ENCODE results near the gene SPACA7.

SPACA7 gene

DNA sequence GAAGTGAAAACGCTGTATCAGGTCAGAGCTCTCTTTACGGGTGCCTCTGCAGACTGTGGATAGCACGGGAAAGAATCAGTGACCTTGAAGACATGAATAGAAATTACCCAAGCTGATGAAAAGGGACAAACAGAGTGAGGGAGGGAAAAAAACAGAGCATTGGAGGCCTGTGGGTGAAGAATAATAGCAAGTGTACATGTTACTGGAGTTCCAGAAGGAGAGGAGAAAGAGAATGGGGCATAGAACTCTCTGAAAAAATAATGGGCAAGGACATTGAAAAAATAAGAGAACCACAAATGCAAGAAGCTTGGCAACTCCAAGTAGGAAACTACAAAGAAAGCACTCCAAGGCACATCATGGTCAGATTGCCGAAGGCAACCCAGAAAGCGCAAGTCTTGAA, 86.3 kb downstream of the SPACA7 start:
- Histone ChIP-seq H3K4me1 (ENCODE audit: control insufficient read depth in 1 of 2, insufficient read depth in 1 of 2, low read depth in 1 of 2, low read length in 1 of 2) (no peaks in the 10 kb centered on the region), H3K27ac (no peak overlapping the region), H3K36me3 (no peaks in the 10 kb centered on the region), H3K4me3 (ENCODE audit: low read depth in 1 of 2, low read length in 1 of 2) (no peak overlapping the region), H3K27me3 (no peaks in the 10 kb centered on the region), H3K9me3 (no peaks in the 10 kb centered on the region)
- TF ChIP-seq, protein P1, sequence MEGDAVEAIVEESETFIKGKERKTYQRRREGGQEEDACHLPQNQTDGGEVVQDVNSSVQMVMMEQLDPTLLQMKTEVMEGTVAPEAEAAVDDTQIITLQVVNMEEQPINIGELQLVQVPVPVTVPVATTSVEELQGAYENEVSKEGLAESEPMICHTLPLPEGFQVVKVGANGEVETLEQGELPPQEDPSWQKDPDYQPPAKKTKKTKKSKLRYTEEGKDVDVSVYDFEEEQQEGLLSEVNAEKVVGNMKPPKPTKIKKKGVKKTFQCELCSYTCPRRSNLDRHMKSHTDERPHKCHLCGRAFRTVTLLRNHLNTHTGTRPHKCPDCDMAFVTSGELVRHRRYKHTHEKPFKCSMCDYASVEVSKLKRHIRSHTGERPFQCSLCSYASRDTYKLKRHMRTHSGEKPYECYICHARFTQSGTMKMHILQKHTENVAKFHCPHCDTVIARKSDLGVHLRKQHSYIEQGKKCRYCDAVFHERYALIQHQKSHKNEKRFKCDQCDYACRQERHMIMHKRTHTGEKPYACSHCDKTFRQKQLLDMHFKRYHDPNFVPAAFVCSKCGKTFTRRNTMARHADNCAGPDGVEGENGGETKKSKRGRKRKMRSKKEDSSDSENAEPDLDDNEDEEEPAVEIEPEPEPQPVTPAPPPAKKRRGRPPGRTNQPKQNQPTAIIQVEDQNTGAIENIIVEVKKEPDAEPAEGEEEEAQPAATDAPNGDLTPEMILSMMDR (IDR thresholded peaks at IDR 0.05) = no peak

DNA sequence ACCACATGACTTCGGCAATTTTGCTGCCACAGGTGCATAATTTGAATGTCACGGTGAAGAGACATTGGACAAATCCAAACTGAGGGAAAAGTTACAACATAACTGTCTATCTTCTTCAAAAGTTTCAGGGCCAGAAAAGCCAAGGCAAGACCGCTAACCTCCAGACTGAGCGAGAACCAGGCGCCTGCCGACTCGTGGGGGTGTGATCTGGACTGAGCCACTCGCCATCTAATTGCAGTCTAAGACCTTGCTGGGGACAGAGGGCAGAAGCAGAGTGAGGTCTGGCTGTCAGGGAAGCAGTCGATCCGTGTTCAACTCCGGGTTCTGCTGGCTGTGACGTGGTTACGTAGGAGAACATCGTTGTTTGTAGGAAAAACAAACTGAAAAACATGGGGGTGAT, 88.6 kb downstream of the SPACA7 start:
- no peak overlapping the region for H3K27ac ChIP-seq
- H3K36me3 ChIP-seq = no peaks in the 10 kb centered on the region
- H3K27me3 ChIP-seq = no peaks in the 10 kb centered on the region
- H3K9me3 ChIP-seq = no peaks in the 10 kb centered on the region
- H3K4me1 ChIP-seq (ENCODE audit: control insufficient read depth in 1 of 2, insufficient read depth in 1 of 2, low read depth in 1 of 2, low read length in 1 of 2) = no peaks in the 10 kb centered on the region
- H3K4me3 ChIP-seq (ENCODE audit: low read depth in 1 of 2, low read length in 1 of 2) = no peak overlapping the region
- TF ChIP-seq, protein P1 (IDR thresholded peaks at IDR 0.05) = no peak

DNA sequence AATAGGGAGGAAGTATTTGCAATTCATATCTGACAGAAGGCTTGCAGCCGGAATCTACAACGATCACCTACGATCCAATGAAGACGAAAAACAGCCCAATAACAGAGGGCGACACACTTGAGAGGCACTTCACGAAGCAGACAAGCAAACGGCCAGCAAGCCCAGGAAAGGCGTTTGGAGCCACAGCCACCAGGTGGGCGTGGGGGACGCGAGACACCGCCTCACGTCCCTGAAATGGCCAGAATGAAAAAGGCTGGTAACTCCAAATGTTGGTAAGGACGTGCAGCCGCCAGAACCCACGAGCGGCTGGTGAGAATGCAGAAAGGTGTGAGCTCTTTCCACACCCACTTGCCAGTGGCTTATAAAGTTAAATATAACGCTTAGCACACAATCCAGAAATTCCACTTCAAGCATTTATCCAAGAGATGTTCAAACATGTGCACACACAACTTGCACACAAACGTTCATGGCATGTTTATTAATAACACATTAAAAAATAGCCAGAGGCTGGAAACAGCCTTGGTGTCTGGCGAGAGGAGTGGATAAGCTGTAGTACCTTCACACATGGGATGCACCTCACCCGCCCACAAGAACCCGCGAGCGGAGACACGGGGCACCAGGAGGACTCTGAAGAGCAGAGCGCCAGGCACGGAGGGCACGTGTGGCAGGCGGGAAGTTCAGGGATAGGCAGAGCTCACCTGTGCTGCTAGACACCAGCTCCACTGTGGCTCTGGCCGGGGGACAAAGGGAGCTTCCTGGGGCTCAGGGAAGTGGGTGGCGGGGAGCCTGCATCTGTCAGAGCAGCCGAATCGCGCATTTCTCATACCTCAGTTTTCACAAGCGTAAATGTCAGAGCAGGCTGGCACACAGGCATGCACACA, 89.3 kb downstream of the SPACA7 start:
- Histone ChIP-seq H3K27ac (no peak overlapping the region), H3K4me1 (ENCODE audit: control insufficient read depth in 1 of 2, insufficient read depth in 1 of 2, low read depth in 1 of 2, low read length in 1 of 2) (no peaks in the 10 kb centered on the region), H3K4me3 (ENCODE audit: low read depth in 1 of 2, low read length in 1 of 2) (no peak overlapping the region), H3K9me3 (no peaks in the 10 kb centered on the region), H3K36me3 (no peaks in the 10 kb centered on the region), H3K27me3 (no peaks in the 10 kb centered on the region)
- TF ChIP-seq, protein P1 (IDR thresholded peaks at IDR 0.05) = no peak

DNA sequence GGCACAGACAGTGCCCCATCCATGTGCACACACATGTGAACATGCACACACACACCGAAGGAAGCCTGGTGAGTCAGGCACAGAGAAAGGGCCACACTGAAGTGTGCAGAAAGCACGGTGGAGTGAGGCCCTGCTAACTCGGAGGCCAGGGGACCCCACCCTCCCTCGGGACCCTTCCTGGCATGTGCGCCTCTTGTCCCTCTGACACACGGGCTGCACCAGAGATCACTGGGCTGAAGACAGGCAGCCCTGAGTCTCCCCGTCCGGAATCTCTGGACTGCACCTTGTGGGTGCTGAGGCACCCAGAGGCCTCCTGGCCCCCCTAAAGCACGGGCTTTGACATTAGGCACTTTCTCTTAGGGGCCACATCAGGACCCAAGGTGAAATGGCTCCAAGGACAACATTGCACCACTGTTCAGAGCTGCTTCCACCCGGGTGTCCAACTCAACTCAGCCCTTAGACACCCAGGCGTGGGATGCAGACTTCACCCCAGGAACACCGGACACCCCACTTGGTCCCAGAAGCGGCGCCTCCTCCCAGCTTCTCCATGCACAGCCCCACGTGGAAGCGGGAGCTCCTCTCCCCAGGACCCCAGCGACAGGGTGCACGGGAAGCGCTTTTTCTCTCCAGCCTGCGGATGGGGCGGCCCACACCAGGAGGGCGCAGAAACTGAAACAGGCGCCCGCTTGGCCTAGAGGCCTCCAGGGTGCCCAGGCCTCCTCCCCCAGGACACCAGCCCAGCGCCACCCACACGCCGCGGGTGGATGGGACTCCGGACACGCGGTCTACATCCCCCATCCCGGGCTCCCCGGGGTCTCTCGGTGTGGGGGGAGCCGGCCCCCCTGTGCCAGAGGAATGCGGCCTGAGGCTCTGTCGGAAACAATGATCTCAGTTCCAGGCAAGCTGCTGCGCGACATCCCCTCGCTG, 90.2 kb downstream of the SPACA7 start:
- Histone ChIP-seq H3K36me3 (no peaks in the 10 kb centered on the region), H3K4me1 (ENCODE audit: control insufficient read depth in 1 of 2, insufficient read depth in 1 of 2, low read depth in 1 of 2, low read length in 1 of 2) (no peaks in the 10 kb centered on the region), H3K9me3 (no peaks in the 10 kb centered on the region), H3K27ac (no peak overlapping the region), H3K4me3 (ENCODE audit: low read depth in 1 of 2, low read length in 1 of 2) (no peak overlapping the region), H3K27me3 (no peaks in the 10 kb centered on the region)
- TF ChIP-seq, protein P1 (IDR thresholded peaks at IDR 0.05) = no peak

DNA sequence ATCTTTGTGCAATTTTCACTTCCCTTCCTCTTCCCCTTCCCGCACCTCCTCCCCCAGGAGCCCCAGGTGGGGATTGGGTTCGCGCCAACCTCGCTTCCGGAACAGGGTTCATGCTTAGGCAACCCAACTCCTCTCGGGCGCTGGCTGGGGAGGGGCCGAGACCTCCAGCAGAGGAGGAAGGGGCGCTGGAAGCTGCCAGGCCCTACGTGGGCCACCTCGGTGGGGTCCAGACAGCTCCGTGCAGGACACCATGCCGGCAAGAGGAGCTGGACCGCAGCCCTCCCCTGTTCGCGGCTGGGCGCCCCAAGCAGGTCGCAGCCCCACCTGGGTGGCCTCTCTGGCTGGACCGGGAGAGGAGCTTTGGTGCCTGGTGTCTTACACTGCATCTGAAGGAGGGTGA, 91.1 kb downstream of the SPACA7 start:
- Histone ChIP-seq H3K36me3 (no peaks in the 10 kb centered on the region), H3K4me1 (ENCODE audit: control insufficient read depth in 1 of 2, insufficient read depth in 1 of 2, low read depth in 1 of 2, low read length in 1 of 2) (no peaks in the 10 kb centered on the region), H3K27ac (no peak overlapping the region), H3K27me3 (no peaks in the 10 kb centered on the region), H3K9me3 (no peaks in the 10 kb centered on the region), H3K4me3 (ENCODE audit: low read depth in 1 of 2, low read length in 1 of 2) (no peak overlapping the region)
- TF ChIP-seq, protein P1 (IDR thresholded peaks at IDR 0.05) = no peak
